Germinal center (tissue), 1 donor: Measurements from ENCODE around the gene PRICKLE4.
"Not testable (repeated sequence)": the region's sequence is repeated elsewhere in the genome, so short reads cannot be mapped to it uniquely, and the experiment has no call there.

Source experiments
- DNase-seq: peaks from one replicate; pipeline ENCODE4 v3.0.0; 2012; ENCODE audit warnings: mixed read lengths, low spot score

PRICKLE4 gene

DNA sequence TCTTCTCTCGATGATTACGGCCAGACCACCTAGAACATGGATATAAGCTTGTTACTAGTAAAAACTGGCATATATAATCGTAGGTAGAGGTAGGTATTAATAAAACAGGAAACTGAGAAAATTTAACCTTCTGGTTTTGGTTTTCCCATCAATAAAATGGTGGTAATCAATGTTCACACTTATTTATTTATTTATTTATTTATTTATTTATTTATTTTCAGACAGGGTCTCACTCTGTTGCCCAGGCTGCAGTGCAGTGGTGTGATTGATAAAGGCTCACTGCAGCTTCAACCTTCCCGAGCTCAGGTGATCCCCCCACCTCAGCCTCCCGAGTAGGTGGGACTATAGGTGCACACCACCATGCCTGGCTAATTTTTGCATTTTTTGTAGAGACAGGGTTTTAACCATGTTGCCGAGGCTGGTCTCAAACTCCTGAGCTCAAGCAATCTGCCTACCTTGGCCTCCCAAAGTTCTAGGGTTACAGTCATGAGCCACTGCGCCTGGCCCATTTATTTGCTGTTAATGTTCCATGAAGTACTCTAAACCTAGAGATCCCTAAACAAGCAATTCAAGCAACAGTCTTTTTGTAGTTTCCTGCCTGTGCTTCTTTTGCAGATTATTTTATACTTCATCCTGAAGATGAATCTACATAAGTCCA lies 18.4 kb downstream of the PRICKLE4 start:
- DNase-seq, result no peak

DNA sequence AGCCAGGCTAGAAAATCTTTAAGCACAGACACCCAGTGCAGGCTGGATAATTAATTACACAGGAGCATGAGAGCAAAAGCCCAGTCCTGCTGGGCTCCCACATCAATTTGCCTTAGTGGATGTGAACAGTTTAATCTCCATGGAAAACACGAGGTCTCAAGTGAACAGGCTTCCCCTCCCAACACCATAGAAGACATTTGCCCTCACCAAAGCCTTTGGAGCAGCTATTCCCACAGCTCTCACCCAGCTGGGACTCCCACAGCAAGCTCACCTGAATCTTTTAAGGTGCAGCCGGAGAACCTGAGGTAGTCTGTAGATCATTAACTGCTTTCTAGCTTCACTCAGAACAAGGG lies 19.0 kb downstream of the PRICKLE4 start:
- DNase-seq, result no peak

DNA sequence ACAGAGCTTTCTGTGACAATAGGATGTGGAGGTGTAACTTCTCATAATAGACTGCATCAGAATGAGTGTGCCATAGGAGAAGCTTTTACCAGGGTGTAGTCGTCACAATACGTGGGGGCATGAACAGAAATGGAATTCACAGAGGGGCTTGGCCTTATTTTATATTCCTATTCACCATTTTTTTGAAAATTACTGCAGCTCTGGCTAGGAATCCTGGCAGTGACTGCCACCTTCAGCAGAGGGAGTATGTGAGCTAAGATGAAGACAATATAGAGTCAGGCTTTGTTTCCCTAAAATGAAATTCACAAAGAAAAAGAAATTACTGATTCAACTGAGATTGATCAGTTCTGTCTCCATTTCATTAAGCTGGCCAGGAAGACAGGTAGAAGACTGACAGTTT lies 20.8 kb downstream of the PRICKLE4 start:
- no peak for DNase-seq

DNA sequence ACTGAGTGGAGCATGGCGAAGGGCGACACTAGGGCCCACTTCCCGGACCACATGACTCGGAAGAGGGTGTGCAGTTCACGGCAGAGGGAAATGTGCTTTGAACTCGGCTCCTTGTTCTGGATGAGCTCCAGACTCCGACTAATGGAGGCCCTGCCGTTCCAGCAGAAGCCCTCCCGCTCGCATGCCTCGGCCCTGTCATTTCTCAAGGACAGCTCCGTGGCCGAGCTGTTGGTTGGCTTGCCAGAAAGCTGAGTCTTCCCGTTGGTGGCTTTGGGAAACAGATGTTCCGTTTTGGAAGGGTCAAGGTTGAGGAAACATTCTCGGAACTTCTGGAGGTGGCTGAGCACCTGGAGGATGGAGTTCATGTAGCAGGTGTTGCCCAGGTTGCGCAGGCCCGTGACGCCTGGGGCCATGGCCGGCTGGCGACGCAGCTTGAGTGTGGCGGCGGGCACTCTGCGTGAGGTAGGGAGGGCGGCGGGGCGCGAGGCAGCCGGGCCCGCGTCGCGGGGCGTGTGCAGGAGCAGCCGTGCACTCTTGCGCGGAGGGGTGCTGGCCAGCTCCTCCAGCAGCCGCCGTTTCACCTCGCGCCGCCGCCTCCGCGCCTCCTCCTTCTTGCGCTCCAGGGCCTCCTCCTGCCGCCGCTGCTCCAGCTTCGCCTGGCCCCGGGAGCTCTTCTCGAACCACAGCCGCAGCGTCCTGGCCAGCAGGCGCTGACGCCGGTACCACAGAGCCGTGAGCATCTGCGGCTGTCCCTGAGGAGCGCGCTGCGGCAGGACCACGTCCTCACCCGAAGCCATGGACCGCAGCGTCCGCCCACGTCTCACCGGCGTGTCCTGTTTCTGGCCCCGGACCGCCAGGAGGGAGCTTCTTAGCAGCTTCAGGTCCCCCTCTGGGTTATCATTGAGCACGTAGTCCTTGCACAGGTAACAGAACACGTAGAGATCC lies 25.5 kb downstream of the PRICKLE4 start:
- DNase-seq, result no peak

DNA sequence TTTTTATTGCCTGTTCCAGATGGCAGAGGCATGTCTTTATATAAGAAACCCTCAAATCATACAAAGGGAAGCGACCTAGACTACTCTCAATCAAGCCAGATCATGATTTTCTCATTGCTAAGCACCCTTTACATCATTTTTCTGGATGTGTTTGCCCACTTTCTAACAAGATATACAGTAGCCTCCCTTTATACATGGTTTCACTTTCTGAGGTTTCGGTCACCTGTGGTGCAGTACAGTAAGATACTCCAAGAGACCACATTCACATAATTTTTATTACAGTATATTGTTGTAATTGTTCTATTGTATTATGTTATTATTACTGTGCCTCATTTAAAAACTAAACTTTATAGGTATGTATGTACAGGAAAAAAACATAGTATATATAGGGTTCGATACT lies 30.5 kb downstream of the PRICKLE4 start:
- DNase-seq, result no peak

DNA sequence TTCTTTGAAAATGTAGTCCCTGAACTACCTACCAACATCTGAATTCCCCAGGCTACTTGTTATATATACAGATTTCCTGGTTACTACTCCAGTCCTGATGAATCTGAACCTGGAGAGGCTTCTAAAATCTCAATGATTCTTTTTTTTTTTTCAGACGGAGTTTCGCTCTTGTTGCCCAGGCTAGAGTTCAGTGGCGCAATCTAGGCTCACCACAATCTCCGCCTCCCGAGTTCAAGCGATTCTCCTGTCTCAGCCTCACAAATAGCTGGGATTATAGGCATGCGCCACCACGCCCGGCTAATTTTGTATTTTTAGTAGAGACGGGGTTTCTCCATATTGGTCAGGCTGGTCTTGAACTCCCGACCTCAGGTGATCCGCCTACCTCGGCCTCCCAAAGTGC lies 31.4 kb downstream of the PRICKLE4 start:
- DNase-seq, result not testable (repeated sequence)

DNA sequence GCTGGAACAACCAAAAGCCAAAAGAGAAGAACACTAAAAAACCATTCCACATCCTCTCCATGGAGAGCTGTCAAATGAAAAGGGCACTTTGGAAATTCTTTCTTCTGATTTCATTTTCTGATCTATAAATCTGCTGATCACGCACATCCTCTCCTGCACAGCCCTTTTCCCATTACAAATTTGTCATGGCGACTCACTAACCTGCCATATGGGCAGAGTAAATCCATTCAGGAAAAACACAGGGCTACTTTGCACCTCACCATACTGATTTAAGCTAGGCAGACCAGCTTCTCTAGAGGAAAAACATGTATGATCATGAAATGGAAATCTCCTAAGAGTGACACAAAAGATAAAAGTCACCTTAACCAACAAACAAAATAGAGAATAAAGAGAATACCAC lies 32.9 kb downstream of the PRICKLE4 start:
- DNase-seq, result no peak

DNA sequence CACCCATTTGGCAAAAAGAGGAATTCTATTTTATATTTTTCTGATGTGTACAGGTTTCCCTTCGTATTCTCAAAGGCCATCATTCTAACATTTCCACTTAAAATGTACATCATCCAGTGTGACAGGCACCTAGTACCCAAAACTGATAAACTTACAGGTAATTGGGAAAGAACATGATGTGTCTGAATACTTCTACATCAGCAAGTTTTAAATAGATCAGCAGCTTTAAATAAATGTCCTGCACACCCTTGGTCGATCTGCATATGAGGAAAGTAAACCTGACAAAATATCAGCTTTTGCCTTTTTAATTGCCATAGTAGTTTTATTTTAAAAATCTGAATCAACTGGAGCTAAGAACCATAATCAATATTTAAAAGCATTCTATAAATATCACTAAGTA lies 33.4 kb downstream of the PRICKLE4 start:
- no peak for DNase-seq

DNA sequence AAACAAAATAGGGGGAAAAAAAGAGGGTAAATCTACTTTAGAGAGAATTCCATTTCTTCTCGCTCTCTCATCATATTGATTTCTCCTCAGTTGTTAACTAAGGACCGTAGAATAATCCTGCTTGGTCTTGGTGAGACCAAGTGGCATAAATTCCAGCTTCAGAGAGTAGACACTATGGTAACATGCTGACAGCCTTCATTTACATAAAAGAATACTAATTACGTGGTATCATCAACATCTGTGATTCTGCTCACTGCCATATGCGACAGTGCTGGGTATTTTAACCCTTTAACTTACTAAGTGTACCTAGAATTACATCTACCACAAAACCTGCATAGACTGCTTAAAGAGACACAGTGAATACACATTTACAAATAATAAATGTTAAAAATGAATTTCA lies 34.0 kb downstream of the PRICKLE4 start:
- no peak for DNase-seq

DNA sequence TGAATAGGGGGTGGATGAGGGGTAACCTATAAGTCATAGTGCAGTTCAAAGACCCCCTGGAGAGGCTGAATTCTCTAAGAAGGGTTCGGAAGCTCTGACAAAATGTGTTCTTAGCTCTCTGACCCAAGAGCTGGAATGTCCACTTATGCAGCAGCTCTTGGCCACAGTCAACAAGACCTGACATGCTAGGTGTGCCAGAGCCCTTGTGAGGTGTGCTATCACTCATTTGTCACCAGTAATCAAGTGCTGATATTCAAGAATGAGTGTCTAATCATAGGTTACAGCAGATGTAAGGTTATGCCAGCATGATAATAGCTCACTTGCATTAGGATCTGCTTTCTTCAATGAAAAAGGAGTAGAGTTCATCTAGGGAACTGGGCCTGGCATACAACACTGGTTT lies 35.0 kb downstream of the PRICKLE4 start:
- DNase-seq, result no peak

DNA sequence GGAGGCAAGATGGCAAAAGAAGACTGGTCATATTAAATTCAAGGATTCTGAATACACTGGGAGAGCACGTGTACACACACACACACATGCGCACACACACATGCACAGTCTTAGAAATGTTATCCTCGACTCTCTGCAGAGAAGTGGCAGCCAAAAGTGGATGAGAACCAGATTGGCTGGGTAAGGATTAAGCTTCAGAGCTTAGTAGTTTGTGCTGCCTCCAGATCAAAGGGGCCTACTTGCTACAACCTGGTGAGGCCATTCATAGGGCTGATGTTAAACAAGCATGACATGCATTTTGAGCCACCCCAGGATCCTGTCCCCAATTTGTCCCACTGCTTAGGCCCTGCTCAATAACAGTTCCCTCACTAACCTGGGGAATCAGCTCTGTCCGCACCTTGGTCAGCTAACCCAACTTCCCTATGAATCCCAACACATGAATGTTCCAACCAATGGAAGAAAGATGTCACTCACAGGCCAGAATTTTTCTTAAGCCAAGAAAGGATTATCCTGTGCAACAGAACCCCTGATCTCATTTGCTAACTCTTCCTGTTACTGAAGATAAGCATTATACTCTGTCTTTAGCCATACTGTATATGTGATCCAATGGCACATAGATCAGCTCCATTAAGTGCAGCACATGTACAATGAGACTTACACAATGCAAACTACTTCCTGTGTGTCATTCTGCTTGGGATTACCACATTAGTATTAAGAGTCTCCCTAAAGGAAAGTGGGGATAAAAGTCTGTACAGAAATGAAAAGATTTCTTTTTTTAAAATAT lies 37.9 kb downstream of the PRICKLE4 start:
- no peak for DNase-seq

DNA sequence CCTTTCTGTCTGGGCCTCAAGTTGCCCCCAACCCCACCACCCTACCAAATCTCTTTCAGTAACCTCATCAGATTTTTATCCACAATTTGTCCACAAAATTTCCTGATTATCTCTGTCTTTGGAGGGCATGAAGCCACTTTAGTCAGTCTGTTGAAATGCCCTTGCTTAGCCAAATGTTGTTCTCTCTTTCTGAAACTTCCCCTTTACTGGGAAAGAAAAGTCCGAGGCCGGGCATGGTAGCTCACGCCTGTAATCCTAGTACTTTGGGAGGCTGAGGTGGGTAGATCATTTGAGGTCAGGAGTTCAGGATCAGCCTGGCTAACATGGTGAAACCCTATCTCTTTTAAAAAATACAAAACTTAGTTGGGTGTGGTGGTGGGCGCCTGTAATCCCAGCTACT lies 40.7 kb downstream of the PRICKLE4 start:
- no peak for DNase-seq

DNA sequence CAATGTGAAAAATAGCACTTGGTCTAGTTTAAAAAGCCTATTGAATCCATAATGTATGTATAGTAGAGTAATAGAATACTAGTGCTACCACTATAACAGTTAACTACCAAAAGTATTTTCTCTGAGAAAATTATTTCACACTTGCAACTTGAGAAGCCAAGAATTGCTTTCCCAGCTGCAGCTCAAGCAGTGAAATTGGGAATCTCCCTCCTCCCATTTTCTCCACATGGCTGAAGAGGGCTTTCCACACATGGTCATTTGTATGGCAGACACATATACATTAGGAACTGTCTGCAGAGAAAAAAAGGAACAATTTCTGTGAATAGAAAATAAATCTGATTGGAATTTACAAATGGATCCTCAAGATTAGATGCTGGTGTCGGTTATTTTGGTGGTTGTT lies 41.4 kb downstream of the PRICKLE4 start:
- no peak for DNase-seq

DNA sequence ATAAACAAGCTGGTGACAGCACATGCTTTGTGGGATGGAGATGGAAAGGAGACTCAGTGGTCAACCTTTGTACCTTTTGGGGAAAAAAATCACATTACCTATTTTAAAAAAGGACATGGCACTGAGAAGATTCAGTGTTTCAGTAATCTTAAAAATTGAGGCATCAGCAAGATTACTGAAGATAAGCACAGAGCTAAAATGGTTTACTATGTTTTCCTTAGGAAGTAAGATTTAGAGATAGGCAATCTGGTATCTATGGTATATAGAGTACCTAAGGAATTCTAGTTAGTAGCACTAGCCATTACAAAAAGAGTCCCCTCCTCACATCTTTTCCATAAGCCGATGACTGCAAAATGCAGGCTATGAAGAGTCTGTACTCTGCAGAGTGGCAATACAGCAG lies 42.6 kb downstream of the PRICKLE4 start:
- DNase-seq, result no peak

DNA sequence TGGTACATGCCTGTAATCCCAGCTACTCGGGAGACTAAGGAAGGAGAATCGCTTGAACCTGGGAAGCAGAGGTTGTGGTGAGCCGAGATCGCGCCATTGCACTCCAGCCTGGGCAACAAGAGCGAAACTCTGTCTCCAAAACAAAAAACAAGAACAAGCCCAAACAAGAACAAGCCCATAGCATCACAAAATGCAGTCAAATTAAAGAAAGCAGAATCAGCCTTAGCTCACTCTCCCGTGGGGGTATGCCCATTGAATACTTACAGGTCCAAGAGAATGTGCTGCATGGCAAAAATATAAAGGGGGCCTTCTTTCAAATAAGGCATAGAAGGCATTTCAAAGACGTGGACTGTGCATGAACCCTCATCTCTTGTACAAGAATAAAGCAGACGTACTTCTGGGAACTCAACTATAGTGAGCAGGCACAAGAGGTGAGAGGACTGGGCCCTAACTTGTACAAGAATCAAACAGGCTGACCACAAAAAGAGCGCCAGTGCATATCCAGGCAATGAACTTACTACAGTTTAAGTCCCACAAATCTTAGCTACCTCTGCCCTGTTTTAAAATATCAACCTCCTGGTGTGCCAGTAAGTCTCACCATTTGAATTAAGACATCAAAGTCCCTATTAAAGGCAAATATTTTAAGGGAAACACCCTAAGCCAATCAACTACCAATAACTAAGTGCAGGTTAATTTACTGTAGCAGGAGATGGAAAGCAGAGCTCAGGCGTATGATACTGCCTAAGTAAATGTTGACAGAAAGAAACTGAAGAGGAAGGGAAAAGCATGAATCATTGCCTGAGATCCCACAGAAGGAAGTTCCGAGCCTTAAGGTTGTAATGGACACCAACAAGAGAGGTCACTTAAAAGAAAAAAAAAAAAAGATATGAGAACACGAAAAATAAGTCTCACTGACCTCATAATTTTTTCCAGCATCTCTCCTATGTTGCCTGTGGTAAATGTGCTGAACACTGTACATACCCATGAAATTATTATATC lies 44.3 kb downstream of the PRICKLE4 start:
- DNase-seq, result no peak

DNA sequence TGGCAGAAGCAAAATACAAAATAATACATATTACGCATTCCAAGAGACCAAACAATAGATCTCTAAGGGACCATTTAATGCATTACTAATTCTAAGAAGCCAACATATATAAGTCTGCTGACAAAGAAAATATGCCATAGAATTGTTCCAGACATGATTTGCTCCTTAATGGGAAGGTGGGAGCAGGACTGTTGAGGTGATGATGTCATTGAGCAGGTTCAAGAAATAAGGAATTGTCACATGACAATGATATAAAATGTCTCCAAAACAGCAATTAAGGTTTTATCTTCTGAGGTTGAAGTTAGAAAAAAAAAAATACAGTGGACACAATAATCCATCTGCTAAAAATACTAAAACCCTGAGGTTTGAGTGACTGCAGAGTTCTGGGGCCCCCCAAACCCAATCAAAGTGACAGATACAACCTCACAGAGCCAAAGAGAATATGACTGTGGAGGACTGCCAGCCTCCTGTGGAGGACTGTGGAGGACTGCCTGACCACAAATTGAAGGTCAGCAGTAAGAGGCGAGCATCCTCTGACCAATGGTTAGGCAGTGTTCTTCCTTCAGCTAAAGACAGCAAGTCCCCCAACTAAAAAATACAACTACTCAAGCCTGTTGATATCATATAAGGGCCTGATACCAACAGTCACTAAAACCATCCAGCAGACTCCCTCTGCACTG lies 45.9 kb downstream of the PRICKLE4 start:
- no peak for DNase-seq

DNA sequence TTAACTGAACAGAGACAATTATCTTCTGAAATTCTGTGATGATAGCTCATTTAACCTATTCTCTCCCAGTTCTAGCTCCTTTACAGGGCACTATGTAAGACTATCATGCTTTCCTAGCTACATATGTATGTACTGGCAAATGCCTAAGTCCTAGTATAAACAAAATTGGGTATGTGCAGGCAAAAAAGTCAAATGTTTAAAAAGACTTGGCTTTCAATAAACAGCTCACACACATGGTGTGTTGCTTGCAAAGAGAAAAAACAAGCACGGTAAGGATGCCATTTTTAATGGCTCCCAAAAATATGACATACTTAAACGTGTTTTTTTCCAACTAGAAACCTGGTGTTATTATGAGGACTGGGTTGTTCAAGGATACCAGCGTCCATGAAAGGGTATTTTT lies 51.7 kb downstream of the PRICKLE4 start:
- no peak for DNase-seq

DNA sequence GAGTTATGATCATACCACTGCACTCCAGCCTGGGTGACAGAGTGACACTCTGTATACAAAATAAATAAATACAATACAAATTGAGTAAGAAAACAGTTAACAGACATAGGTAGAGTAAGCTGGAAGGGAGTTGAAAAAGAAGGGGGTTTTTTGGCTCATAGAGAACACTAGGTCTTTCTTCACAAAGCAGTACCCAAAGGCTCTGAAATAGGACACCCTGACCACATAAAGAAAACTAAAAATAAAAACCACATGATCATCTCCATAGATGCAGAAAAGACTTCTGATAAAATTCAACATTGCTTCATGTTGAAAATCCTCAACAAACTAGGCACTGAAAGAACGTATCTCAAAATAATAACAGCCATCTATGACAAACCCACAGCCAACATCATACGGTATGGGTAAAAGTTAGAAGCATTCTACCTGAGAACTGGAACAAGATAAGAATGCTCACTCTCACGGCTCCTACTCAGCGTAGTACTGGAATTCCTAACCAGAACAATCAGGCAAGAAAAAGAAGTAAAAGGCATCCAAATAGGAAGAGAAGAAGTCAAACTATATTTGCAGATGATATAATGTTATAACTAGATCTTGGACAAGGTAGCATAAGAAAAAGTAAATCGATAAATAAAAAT lies 55.6 kb downstream of the PRICKLE4 start:
- no peak for DNase-seq

DNA sequence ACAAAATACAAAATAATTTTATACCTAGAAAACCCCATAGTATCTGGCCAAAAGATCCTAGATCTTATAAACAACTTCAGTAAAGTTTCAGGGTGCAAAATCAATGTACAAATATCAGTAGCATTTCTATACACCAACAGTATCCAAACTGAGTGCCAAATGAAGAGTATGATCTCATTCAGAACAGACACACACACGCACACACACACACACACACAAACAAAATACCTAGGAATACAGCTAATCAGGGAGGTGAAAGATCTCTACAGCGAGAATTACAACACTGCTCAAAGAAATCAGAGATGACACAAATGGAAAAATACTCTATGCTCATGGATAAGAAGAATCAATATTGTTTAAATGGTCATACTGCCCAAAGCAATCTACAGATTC lies 56.1 kb downstream of the PRICKLE4 start:
- DNase-seq, result no peak
